ENCODE results near the gene EDDM3A. TPM values are rescaled to one million over a fixed set of nuclear protein-coding genes. Genes with fewer than 3 reads are reported as not detected.

The EDDM3A gene
- total RNA-seq, 1 donor from 2014 or later, result not detected

DNA sequence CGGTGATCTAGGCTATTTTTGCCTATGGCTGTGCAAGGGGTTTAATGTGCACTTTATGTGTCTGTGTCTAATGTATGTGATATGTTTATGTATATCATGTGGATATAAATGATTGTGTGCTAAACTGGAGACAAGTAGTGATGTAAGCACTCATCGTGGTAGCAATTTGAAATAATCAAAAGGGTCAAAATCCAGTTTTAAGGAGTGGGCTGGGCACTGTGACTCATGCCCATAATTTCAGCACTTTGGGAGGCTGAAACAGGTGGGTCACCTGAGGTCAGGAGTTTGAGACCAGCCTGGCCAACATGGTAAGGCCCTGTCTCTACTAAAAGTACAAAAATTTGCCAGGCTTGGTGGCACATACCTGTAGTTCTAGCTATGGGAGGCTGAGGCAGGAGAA lies 2.8 kb downstream of the EDDM3A start:
- H3K9me3 Mint-ChIP-seq, result peaks cover 8% of the 10 kb centered on the region
- peaks cover 6% of the 10 kb centered on the region for H3K36me3 Mint-ChIP-seq (ENCODE audit: low read depth)
- H3K4me3 Mint-ChIP-seq, result no peak overlapping the region
- TF ChIP-seq, protein P1, sequence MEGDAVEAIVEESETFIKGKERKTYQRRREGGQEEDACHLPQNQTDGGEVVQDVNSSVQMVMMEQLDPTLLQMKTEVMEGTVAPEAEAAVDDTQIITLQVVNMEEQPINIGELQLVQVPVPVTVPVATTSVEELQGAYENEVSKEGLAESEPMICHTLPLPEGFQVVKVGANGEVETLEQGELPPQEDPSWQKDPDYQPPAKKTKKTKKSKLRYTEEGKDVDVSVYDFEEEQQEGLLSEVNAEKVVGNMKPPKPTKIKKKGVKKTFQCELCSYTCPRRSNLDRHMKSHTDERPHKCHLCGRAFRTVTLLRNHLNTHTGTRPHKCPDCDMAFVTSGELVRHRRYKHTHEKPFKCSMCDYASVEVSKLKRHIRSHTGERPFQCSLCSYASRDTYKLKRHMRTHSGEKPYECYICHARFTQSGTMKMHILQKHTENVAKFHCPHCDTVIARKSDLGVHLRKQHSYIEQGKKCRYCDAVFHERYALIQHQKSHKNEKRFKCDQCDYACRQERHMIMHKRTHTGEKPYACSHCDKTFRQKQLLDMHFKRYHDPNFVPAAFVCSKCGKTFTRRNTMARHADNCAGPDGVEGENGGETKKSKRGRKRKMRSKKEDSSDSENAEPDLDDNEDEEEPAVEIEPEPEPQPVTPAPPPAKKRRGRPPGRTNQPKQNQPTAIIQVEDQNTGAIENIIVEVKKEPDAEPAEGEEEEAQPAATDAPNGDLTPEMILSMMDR (conservative IDR thresholded peaks at IDR 0.05), result no peak
- H3K27me3 Mint-ChIP-seq (ENCODE audit: low read depth), result no peaks in the 10 kb centered on the region
- no peak overlapping the region for H3K27ac Mint-ChIP-seq (ENCODE audit: unreplicated experiment)
- DNase-seq (ENCODE audit: low read depth, low spot score), result no peak
- H3K4me1 Mint-ChIP-seq, result no peaks in the 10 kb centered on the region

GRCh38 chr14:20750194-20750593 lies 4.5 kb downstream of the EDDM3A start:
- Mint-ChIP-seq H3K27me3 (ENCODE audit: low read depth) (no peaks in the 10 kb centered on the region), H3K4me3 (no peak overlapping the region), H3K27ac (ENCODE audit: unreplicated experiment) (no peak overlapping the region), H3K4me1 (no peaks in the 10 kb centered on the region), H3K36me3 (ENCODE audit: low read depth) (peaks cover 7% of the 10 kb centered on the region), H3K9me3 (peaks cover 8% of the 10 kb centered on the region)
- DNase-seq (ENCODE audit: low read depth, low spot score), result no peak
- TF ChIP-seq, protein P1 (conservative IDR thresholded peaks at IDR 0.05), result no peak

DNA sequence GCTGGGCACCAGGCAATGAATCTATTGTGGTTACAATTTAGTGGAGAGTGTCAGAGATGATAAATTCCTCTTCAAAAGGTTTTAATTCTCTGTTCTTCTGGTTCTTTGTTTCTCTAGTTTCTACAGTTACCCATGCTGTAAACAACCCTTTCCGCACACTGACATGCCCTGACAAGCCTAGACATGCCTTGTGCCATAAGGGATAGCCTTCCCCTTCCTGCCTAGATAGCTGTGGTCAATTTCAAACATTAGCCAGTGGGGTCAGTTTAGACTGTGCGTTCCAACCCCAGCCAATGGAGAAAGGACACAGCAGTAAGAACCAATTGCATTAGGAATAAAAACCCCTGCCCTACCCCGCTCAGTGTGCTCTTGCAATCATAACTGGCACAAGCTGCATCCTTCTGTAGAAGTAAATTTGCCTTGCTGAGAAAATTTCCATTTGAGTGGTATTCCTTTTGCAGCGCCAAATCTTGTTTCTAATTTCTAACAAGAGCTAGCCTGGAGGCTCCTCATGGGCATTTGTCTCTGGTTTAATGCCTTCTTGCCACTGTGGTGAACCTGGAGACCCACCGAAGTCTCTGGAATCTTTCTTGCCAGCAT lies 6.4 kb downstream of the EDDM3A start:
- no peak overlapping the region for H3K27ac Mint-ChIP-seq (ENCODE audit: unreplicated experiment)
- no peak overlapping the region for H3K4me3 Mint-ChIP-seq

DNA sequence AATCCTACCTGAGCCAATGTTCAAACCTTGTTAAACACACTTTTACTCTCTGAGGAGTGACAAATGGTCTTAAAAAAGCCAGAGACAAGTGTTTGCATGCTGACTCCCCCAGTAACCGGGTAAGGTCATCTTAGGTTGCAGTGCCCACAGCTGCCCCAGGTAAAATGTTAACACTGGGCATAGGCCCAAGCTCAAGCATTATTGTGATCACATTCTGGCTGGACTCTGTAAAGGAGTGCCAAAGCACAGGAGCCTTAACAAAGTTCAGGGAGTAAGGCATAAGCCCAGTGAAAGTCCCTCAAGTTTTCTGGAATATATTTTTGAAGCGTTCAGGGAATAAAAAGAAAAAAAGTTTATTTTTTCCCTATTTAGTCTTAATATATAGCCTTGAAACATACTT lies 8.6 kb downstream of the EDDM3A start:
- H3K36me3 Mint-ChIP-seq (ENCODE audit: low read depth), result peaks cover 7% of the 10 kb centered on the region
- H3K9me3 Mint-ChIP-seq, result peaks cover 8% of the 10 kb centered on the region
- no peak overlapping the region for H3K4me3 Mint-ChIP-seq

More for the DNA sequence above, 6.4 kb downstream of the EDDM3A start:
- peaks cover 8% of the 10 kb centered on the region for H3K9me3 Mint-ChIP-seq
- H3K27me3 Mint-ChIP-seq (ENCODE audit: low read depth), result no peaks in the 10 kb centered on the region
- no peaks in the 10 kb centered on the region for H3K4me1 Mint-ChIP-seq
- peaks cover 7% of the 10 kb centered on the region for H3K36me3 Mint-ChIP-seq (ENCODE audit: low read depth)
- no peak for DNase-seq (ENCODE audit: low read depth, low spot score)
- TF ChIP-seq, protein P1 (conservative IDR thresholded peaks at IDR 0.05), result no peak

DNA sequence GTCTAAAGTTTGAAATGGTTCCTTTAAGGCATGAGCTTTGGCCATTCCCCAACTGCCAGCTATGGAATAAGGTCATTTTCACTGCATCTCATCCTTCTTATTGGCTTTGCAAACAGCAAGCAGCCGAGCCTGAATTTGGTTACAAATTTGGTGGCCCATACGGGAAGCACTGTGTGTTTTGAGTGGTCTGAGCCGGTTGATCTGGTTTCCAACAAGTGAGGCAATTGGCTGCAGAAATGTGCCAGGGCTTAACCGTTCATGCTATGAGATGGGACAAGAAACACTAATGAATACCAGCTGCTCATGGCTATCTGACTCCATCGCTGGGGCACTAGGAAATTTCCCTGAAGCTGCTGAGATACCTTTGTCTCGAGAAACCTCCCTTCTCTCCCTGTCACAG lies 9.3 kb downstream of the EDDM3A start:
- Mint-ChIP-seq H3K4me1 (peaks cover 15% of the 10 kb centered on the region), H3K4me3 (no peak overlapping the region), H3K27me3 (ENCODE audit: low read depth) (no peaks in the 10 kb centered on the region), H3K9me3 (peaks cover 8% of the 10 kb centered on the region), H3K27ac (ENCODE audit: unreplicated experiment) (no peak overlapping the region), H3K36me3 (ENCODE audit: low read depth) (peaks cover 7% of the 10 kb centered on the region)
- no peak for DNase-seq (ENCODE audit: low read depth, low spot score)
- TF ChIP-seq, protein P1 (conservative IDR thresholded peaks at IDR 0.05), result no peak

More for the DNA sequence above, 8.6 kb downstream of the EDDM3A start:
- peaks cover 14% of the 10 kb centered on the region for H3K4me1 Mint-ChIP-seq
- no peaks in the 10 kb centered on the region for H3K27me3 Mint-ChIP-seq (ENCODE audit: low read depth)
- TF ChIP-seq, protein P1 (conservative IDR thresholded peaks at IDR 0.05), result no peak
- H3K27ac Mint-ChIP-seq (ENCODE audit: unreplicated experiment), result no peak overlapping the region
- no peak for DNase-seq (ENCODE audit: low read depth, low spot score)
